Left ventricle myocardium superior (tissue), 1 donor: ENCODE measurements around the gene C6. TPM values are rescaled to one million over a fixed set of nuclear protein-coding genes. Genes with fewer than 3 reads are reported as not detected.
"Not testable (repeated sequence)": the region's sequence is repeated elsewhere in the genome, so short reads cannot be mapped to it uniquely, and the experiment has no call there.

ENCODE experiments used
- ATAC-seq: fragments of 200-7000 bp; cut with Tn5 transposase; one replicate; pipeline ENCODE4 v1.9.1; 2020; ENCODE audit warnings: mild to moderate bottlenecking, moderate library complexity
- DNase-seq: peaks from one replicate; pipeline ENCODE4 v3.0.0-alpha.2; 2020
- intact Hi-C: fragments of 100-400 bp; cut with micrococcal nuclease; formaldehyde crosslinking; loops from one replicate; pipeline ENCODE4 v1.11.0; 2022
- total RNA-seq: library from RNA; stranded (reverse); fragmentation: NEBNext Ultra II Directional; extraction: Animal tissue kit (Norgen Biotek cat#: 25700); gene quantifications from one replicate; pipeline ENCODE4 v1.2.1, GENCODE V29; 2021
- donor health status: DM: no; HTN: yes; CAD: no; lungs with severe emphysema.

Gene C6
- total RNA-seq, 1 donor from 2014 or later: 44.6 TPM

- no peak for ATAC-seq
- intact Hi-C loops: no loop called here
- no peak for DNase-seq
Observed at GRCh38 chr5:41203033-41203432, 10.3 kb downstream of the C6 start.

GRCh38 chr5:41201082-41201772 is 12.1 kb downstream of the C6 start:
- DNase-seq (no peak), ATAC-seq (no peak)
- intact Hi-C loops: no loop called here

GRCh38 chr5:41200506-41200905 is 12.8 kb downstream of the C6 start:
- DNase-seq (no peak), ATAC-seq (no peak)
- intact Hi-C loops: no loop called here

- peak; percentile 71 for ATAC-seq
- intact Hi-C loops: loop anchor here (10.0 kb wide), 1 partner anchor 65 kb away; no protein-coding TSS in a partner anchor
Observed at GRCh38 chr5:41199660-41200059, 13.7 kb downstream of the C6 start.

GRCh38 chr5:41196197-41196596 is 17.1 kb downstream of the C6 start:
- DNase-seq (no peak), ATAC-seq (no peak)
- intact Hi-C loops: loop anchor here (10.0 kb wide), 1 partner anchor 69 kb away; no protein-coding TSS in a partner anchor

More at GRCh38 chr5:41199660-41200059, 13.7 kb downstream of the C6 start:
- no peak for DNase-seq

GRCh38 chr5:41195228-41195627 is 18.1 kb downstream of the C6 start:
- intact Hi-C loops: loop anchor here (10.0 kb wide), 1 partner anchor 70 kb away; no protein-coding TSS in a partner anchor
- DNase-seq (no peak), ATAC-seq (no peak)

- intact Hi-C loops: loop anchor here (10.0 kb wide), 1 partner anchor 70 kb away; no protein-coding TSS in a partner anchor
- DNase-seq (no peak), ATAC-seq (no peak)
Observed at GRCh38 chr5:41194339-41194738, 19.0 kb downstream of the C6 start.

- DNase-seq (peak; percentile 99), ATAC-seq (peak; percentile 98)
- intact Hi-C loops: loop anchor here (10.0 kb wide), 1 partner anchor 71 kb away; no protein-coding TSS in a partner anchor
Observed at GRCh38 chr5:41193456-41194205, 19.7 kb downstream of the C6 start.

- ATAC-seq: no peak
- intact Hi-C loops: loop anchor here (10.0 kb wide), 1 partner anchor 74 kb away; no protein-coding TSS in a partner anchor
- DNase-seq: no peak
Observed at GRCh38 chr5:41191249-41191648, 22.1 kb downstream of the C6 start.

- DNase-seq (no peak), ATAC-seq (peak; percentile 57)
- intact Hi-C loops: no loop called here
Observed at GRCh38 chr5:41186143-41186542, 27.2 kb downstream of the C6 start.

- DNase-seq, intact Hi-C loops: not testable (repeated sequence)
- ATAC-seq: peak; percentile 37
Observed at GRCh38 chr5:41183331-41183730, 30.0 kb downstream of the C6 start.

GRCh38 chr5:41182666-41183065 is 30.7 kb downstream of the C6 start:
- intact Hi-C loops: no loop called here
- ATAC-seq (no peak), DNase-seq (no peak)

- DNase-seq (no peak), ATAC-seq (peak; percentile 40)
- intact Hi-C loops: no loop called here
Observed at GRCh38 chr5:41181691-41182564, 31.4 kb downstream of the C6 start.

- ATAC-seq (peak; percentile 59), DNase-seq (no peak)
- intact Hi-C loops: no loop called here
Observed at GRCh38 chr5:41176952-41177351, 36.4 kb downstream of the C6 start.

- intact Hi-C loops: no loop called here
- DNase-seq: no peak
- ATAC-seq: peak; percentile 52
Observed at GRCh38 chr5:41172012-41172411, 41.3 kb downstream of the C6 start.

GRCh38 chr5:41161271-41161670 is 52.1 kb downstream of the C6 start:
- DNase-seq (no peak), ATAC-seq (no peak)
- intact Hi-C loops: no loop called here

GRCh38 chr5:41157272-41157894 is 55.9 kb downstream of the C6 start:
- DNase-seq: no peak
- no peak for ATAC-seq
- intact Hi-C loops: no loop called here

- no peak for ATAC-seq
- DNase-seq: no peak
- intact Hi-C loops: no loop called here
Observed at GRCh38 chr5:41156739-41157138, 56.6 kb downstream of the C6 start.

- intact Hi-C loops: no loop called here
- DNase-seq (no peak), ATAC-seq (no peak)
Observed at GRCh38 chr5:41154491-41154890, 58.8 kb downstream of the C6 start.
